ENCODE data around the gene MDFIC.
"Not testable (repeated sequence)": the region's sequence is repeated elsewhere in the genome, so short reads cannot be mapped to it uniquely, and the experiment has no call there.

Gene MDFIC

GRCh38 chr7:114922026-114922651, at the start of gene MDFIC:
Gene MDFIC (plus strand): TSS chr7:114922094. CDS start chr7:114923034, 940 bp downstream.
- DNase-seq = peak; percentile 47

GRCh38 chr7:114874170-114874569, 47.7 kb upstream of the MDFIC start:
- DNase-seq = no peak

GRCh38 chr7:114875186-114875585, 46.7 kb upstream of the MDFIC start:
- DNase-seq = no peak

GRCh38 chr7:114879554-114879953, 42.3 kb upstream of the MDFIC start:
- DNase-seq = no peak

GRCh38 chr7:114885836-114886235, 36.1 kb upstream of the MDFIC start:
- no peak for DNase-seq

GRCh38 chr7:114886241-114886640, 35.7 kb upstream of the MDFIC start:
- no peak for DNase-seq

- not testable (repeated sequence) for DNase-seq
Observed at GRCh38 chr7:114889116-114889515, 32.8 kb upstream of the MDFIC start.

- DNase-seq = no peak
Observed at GRCh38 chr7:114889646-114890285, 32.1 kb upstream of the MDFIC start.

- no peak for DNase-seq
Observed at GRCh38 chr7:114890561-114890960, 31.3 kb upstream of the MDFIC start.

- DNase-seq = no peak
Observed at GRCh38 chr7:114900127-114900526, 21.8 kb upstream of the MDFIC start.

GRCh38 chr7:114901771-114902170, 20.1 kb upstream of the MDFIC start:
- DNase-seq = no peak

GRCh38 chr7:114903131-114903530, 18.8 kb upstream of the MDFIC start:
- DNase-seq = no peak

- DNase-seq = no peak
Observed at GRCh38 chr7:114910787-114911186, 11.1 kb upstream of the MDFIC start.

- no peak for DNase-seq
Observed at GRCh38 chr7:114911411-114911810, 10.5 kb upstream of the MDFIC start.

GRCh38 chr7:114916261-114916892, 5.5 kb upstream of the MDFIC start:
- no peak for DNase-seq

- no peak for DNase-seq
Observed at GRCh38 chr7:114917211-114917839, 4.6 kb upstream of the MDFIC start.

GRCh38 chr7:114919587-114919986, 2.3 kb upstream of the MDFIC start:
- DNase-seq = no peak

GRCh38 chr7:114921631-114922025, 266 bp upstream of the MDFIC start:
- peak; percentile 30 for DNase-seq

GRCh38 chr7:114922652-114923402, 933 bp downstream of the MDFIC start:
- peak; percentile 53 for DNase-seq

- no peak for DNase-seq
Observed at GRCh38 chr7:114923403-114923713, 1.5 kb downstream of the MDFIC start.

GRCh38 chr7:114924038-114924712, 2.3 kb downstream of the MDFIC start:
- DNase-seq = no peak

GRCh38 chr7:114925434-114925833, 3.5 kb downstream of the MDFIC start:
- no peak for DNase-seq

GRCh38 chr7:114928060-114928459, 6.2 kb downstream of the MDFIC start:
- DNase-seq = no peak

Measured in activated effector memory CD4-positive, alpha-beta T cell treated with Interleukin-2 at 50 U/mL for 16 hours (primary cell).